NT2/D1 (cell line): Measurements from ENCODE around the gene SLIT1.

ENCODE experiments used
- YY1 ChIP-seq: IDR thresholded peaks from 2 replicates; pipeline ENCODE4 v1.6.1; 2011; ENCODE audit not compliant: insufficient read length, insufficient read depth
- ZNF274 ChIP-seq: IDR thresholded peaks from 2 replicates; pipeline ENCODE4 v1.6.1; 2011; ENCODE audit warnings: mild to moderate bottlenecking, low read depth, low read length

GRCh38 chr10:97087296-97087695 is 98.5 kb downstream of the SLIT1 start:
- no peak for TF ChIP-seq YY1
- TF ChIP-seq ZNF274, result no peak
